Limb (tissue), 2 donors: ENCODE results near the gene NAT10.
"Not testable (repeated sequence)": the region's sequence is repeated elsewhere in the genome, so short reads cannot be mapped to it uniquely, and the experiment has no call there.

Experiments
- DNase-seq, 2 donors: peaks; one replicate each; pipeline ENCODE4 v3.0.0-alpha.2; 2016; ENCODE audit errors: extremely low spot score in 2 of 2

NAT10 gene

GRCh38 chr11:34167961-34168360, 62.5 kb downstream of the NAT10 start:
- DNase-seq, result no peak

- peak in 1 of 2 donors; percentile 10 for DNase-seq
These were observed 63.4 kb downstream of the NAT10 start for GRCh38 chr11:34168642-34169420.

GRCh38 chr11:34169686-34170085, 64.3 kb downstream of the NAT10 start:
- DNase-seq, result no peak

GRCh38 chr11:34173050-34173449, 67.6 kb downstream of the NAT10 start:
- no peak for DNase-seq

GRCh38 chr11:34174412-34175041, 69.1 kb downstream of the NAT10 start:
- DNase-seq, result peak; percentile 79 to 90

GRCh38 chr11:34175284-34176019, 70.0 kb downstream of the NAT10 start:
- DNase-seq, result no peak

- DNase-seq, result no peak
These were observed 71.4 kb downstream of the NAT10 start for GRCh38 chr11:34176751-34177209.

- no peak for DNase-seq
These were observed 72.9 kb downstream of the NAT10 start for GRCh38 chr11:34178209-34178821.

GRCh38 chr11:34179026-34179675, 73.7 kb downstream of the NAT10 start:
- no peak for DNase-seq

GRCh38 chr11:34180040-34180813, 74.8 kb downstream of the NAT10 start:
- no peak for DNase-seq

- DNase-seq, result not testable (repeated sequence)
These were observed 75.4 kb downstream of the NAT10 start for GRCh38 chr11:34180814-34181165.

GRCh38 chr11:34181251-34181650, 75.8 kb downstream of the NAT10 start:
- no peak for DNase-seq

GRCh38 chr11:34181856-34182405, 76.5 kb downstream of the NAT10 start:
- no peak for DNase-seq

GRCh38 chr11:34182425-34182824, 77.0 kb downstream of the NAT10 start:
- DNase-seq, result no peak

GRCh38 chr11:34182921-34183685, 77.7 kb downstream of the NAT10 start:
- DNase-seq, result no peak

GRCh38 chr11:34183848-34184391, 78.5 kb downstream of the NAT10 start:
- no peak for DNase-seq

- no peak for DNase-seq
These were observed 79.1 kb downstream of the NAT10 start for GRCh38 chr11:34184505-34185015.

- DNase-seq, result peak in 1 of 2 donors; percentile 58
These were observed 80.8 kb downstream of the NAT10 start for GRCh38 chr11:34185926-34186841.
